PC-9 (cell line): Measurements from ENCODE around the gene OR2H1.

ENCODE experiments used
- EZH2 ChIP-seq: fragments of 200-600 bp; sonication (generic); IDR thresholded peaks from 2 replicates; pipeline ENCODE4 v1.8.0; 2017; ENCODE audit warnings: antibody characterized with exemption, low read depth
- TF ChIP-seq, protein P1 (sequence below): fragments of 200-600 bp; sonication (generic); conservative IDR thresholded peaks from 2 replicates; pipeline ENCODE4 v1.6.1; 2017; ENCODE audit warnings: mixed run types, antibody characterized with exemption, mild to moderate bottlenecking, moderate library complexity

DNA sequence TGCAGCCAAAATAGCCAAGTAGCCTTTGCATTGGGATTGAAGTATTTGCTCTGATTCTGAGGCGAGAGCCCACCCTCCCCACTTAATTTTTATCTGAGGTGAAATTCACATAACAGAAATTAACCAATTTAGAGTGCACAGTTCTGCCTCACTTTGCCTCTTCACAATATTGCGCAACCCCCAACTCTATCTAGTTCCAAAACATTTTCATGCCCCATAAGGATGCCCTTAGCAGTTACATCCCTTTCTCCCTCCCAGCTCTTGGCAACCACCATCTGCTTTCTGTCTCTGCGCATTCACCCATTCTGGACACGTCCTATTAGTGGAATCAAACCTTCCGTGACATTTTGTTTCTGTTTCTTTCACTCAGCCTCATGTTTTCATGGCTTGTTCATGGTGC, 21.8 kb downstream of the OR2H1 start:
- TF ChIP-seq, protein P1, sequence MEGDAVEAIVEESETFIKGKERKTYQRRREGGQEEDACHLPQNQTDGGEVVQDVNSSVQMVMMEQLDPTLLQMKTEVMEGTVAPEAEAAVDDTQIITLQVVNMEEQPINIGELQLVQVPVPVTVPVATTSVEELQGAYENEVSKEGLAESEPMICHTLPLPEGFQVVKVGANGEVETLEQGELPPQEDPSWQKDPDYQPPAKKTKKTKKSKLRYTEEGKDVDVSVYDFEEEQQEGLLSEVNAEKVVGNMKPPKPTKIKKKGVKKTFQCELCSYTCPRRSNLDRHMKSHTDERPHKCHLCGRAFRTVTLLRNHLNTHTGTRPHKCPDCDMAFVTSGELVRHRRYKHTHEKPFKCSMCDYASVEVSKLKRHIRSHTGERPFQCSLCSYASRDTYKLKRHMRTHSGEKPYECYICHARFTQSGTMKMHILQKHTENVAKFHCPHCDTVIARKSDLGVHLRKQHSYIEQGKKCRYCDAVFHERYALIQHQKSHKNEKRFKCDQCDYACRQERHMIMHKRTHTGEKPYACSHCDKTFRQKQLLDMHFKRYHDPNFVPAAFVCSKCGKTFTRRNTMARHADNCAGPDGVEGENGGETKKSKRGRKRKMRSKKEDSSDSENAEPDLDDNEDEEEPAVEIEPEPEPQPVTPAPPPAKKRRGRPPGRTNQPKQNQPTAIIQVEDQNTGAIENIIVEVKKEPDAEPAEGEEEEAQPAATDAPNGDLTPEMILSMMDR = no peak
- no peak for TF ChIP-seq EZH2
